Loucy (cell line): ENCODE results near the gene FHAD1.

Source experiments
- H2AFZ ChIP-seq: fragments of 200-600 bp; sonication (generic); 2 replicates; pipeline ENCODE4 v1.6.0; 2016; ENCODE audit warnings: antibody characterized with exemption, mild to moderate bottlenecking, low read length, moderate library complexity
- H3F3A ChIP-seq: fragments of 200-600 bp; 2 replicates; pipeline ENCODE4 v1.6.0; 2016; ENCODE audit warnings: antibody characterized with exemption, low read depth, mild to moderate bottlenecking
- H3K27me3 ChIP-seq: fragments of 200-600 bp; sonication (generic); 2 replicates; pipeline ENCODE4 v1.6.1; 2014; ENCODE audit warnings: low read length, mild to moderate bottlenecking; ENCODE audit not compliant: insufficient read depth, poor library complexity, severe bottlenecking
- H3K36me3 ChIP-seq: fragments of 200-600 bp; sonication (generic); 2 replicates; pipeline ENCODE4 v1.6.1; 2016; ENCODE audit warnings: low read length; ENCODE audit not compliant: insufficient read depth
- H3K4me1 ChIP-seq: fragments of 200-600 bp; sonication (generic); 2 replicates; pipeline ENCODE4 v1.5.1; 2014; ENCODE audit warnings: low read length, mild to moderate bottlenecking; ENCODE audit not compliant: insufficient read depth, poor library complexity, severe bottlenecking
- H3K4me2 ChIP-seq: fragments of 200-600 bp; sonication (generic); 2 replicates; pipeline ENCODE4 v1.6.0; 2014; ENCODE audit warnings: antibody characterized with exemption, low read length, low read depth, mild to moderate bottlenecking; ENCODE audit not compliant: poor library complexity, severe bottlenecking
- H3K4me3 ChIP-seq: fragments of 200-600 bp; sonication (generic); 2 replicates; pipeline ENCODE4 v1.5.1; 2014; ENCODE audit warnings: low read length, mild to moderate bottlenecking, mixed read lengths; ENCODE audit not compliant: poor library complexity, severe bottlenecking
- H3K79me2 ChIP-seq: fragments of 200-600 bp; sonication (generic); 2 replicates; pipeline ENCODE4 v1.6.1; 2014; ENCODE audit warnings: low read length; ENCODE audit not compliant: insufficient read depth
- H3K9ac ChIP-seq: fragments of 200-600 bp; sonication (generic); 2 replicates; pipeline ENCODE4 v1.6.0; 2014; ENCODE audit warnings: mild to moderate bottlenecking, low read depth, low read length, moderate library complexity; ENCODE audit not compliant: poor library complexity, severe bottlenecking
- H3K9me2 ChIP-seq: fragments of 200-600 bp; sonication (generic); replicated peaks from 2 replicates; pipeline ENCODE4 v1.6.1; 2016; ENCODE audit warnings: low read depth, low read length, mixed read lengths
- H3K9me3 ChIP-seq: fragments of 200-600 bp; sonication (generic); 2 replicates; pipeline ENCODE4 v1.6.1; 2014; ENCODE audit warnings: mild to moderate bottlenecking, antibody characterized with exemption, low read length, low read depth; ENCODE audit not compliant: insufficient read depth
- H4K20me1 ChIP-seq: fragments of 200-600 bp; sonication (generic); 2 replicates; pipeline ENCODE4 v1.6.0; 2014; ENCODE audit warnings: antibody characterized with exemption, low read length, mild to moderate bottlenecking; ENCODE audit not compliant: insufficient read depth, poor library complexity, severe bottlenecking
- EZH2phosphoT487 ChIP-seq: fragments of 200-600 bp; IDR thresholded peaks from 2 replicates; pipeline ENCODE4 v1.6.1; 2018; ENCODE audit warnings: antibody characterized with exemption, mild to moderate bottlenecking, moderate library complexity, borderline replicate concordance
- TF ChIP-seq, protein P1 (sequence below): fragments of 200-600 bp; sonication (generic); conservative IDR thresholded peaks from 2 replicates; pipeline ENCODE4 v1.5.1; 2014; ENCODE audit warnings: mild to moderate bottlenecking, antibody characterized with exemption, low read length

FHAD1 gene

DNA sequence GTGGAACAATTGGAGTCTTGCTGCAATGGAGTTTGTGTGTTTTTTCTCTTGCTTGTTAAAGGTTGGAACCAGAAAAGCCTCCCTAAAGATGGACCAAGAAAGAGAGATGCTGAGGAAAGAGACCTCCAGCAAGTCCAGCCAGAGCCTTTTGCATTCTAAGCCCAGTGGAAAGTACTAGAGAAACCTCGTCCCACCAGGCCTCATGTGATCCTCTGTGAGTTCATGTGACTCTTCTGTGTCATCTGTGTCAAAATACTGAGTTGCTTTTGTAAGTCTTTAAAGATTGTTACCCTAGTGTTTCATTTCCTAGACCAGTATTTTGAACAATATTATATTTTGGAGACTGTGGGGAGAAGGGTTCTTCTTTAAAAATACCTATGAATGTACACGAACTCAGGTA, 150.2 kb downstream of the FHAD1 start:
- H3K4me2 ChIP-seq, result no peak overlapping the region
- H3K9ac ChIP-seq, result no peak overlapping the region
- no peaks in the 10 kb centered on the region for H3F3A ChIP-seq
- H3K4me3 ChIP-seq, result no peak overlapping the region
- H3K9me2 ChIP-seq, result no peaks in the 10 kb centered on the region
- no peaks in the 10 kb centered on the region for H4K20me1 ChIP-seq
- H3K9me3 ChIP-seq, result no peaks in the 10 kb centered on the region
- H2AFZ ChIP-seq, result no peak overlapping the region
- H3K79me2 ChIP-seq, result no peaks in the 10 kb centered on the region
- H3K27me3 ChIP-seq, result no peaks in the 10 kb centered on the region
- H3K36me3 ChIP-seq, result no peaks in the 10 kb centered on the region
- TF ChIP-seq EZH2phosphoT487, result no peak
- TF ChIP-seq, protein P1, sequence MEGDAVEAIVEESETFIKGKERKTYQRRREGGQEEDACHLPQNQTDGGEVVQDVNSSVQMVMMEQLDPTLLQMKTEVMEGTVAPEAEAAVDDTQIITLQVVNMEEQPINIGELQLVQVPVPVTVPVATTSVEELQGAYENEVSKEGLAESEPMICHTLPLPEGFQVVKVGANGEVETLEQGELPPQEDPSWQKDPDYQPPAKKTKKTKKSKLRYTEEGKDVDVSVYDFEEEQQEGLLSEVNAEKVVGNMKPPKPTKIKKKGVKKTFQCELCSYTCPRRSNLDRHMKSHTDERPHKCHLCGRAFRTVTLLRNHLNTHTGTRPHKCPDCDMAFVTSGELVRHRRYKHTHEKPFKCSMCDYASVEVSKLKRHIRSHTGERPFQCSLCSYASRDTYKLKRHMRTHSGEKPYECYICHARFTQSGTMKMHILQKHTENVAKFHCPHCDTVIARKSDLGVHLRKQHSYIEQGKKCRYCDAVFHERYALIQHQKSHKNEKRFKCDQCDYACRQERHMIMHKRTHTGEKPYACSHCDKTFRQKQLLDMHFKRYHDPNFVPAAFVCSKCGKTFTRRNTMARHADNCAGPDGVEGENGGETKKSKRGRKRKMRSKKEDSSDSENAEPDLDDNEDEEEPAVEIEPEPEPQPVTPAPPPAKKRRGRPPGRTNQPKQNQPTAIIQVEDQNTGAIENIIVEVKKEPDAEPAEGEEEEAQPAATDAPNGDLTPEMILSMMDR, result no peak
- H3K4me1 ChIP-seq, result no peaks in the 10 kb centered on the region

DNA sequence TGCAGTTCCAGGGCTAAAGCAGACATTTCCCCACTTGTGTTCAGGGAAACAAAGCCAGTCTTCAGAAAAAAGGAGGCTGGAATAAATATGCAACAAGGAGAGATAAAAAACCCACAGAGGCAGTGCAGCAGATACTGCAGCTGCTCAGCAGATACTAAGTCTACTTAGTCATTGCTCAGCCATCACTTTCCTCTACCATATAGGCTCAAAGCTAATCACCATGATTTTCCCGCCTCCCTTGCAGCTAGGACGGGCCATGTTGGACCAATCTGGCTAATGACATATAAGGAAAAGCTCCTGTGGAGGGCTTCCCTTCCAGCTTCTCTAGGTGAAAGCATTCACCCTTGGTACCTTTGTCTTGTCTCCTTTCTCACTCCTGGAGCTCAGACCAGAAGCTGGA, 152.7 kb downstream of the FHAD1 start:
- Histone ChIP-seq H3K36me3 (no peaks in the 10 kb centered on the region), H3K9ac (no peak overlapping the region), H3K79me2 (no peaks in the 10 kb centered on the region), H3K9me3 (no peaks in the 10 kb centered on the region), H3K4me3 (no peak overlapping the region), H3K4me1 (no peaks in the 10 kb centered on the region), H3K27me3 (no peaks in the 10 kb centered on the region), H3K9me2 (no peaks in the 10 kb centered on the region), H3K4me2 (no peak overlapping the region), H3F3A (no peaks in the 10 kb centered on the region), H2AFZ (no peak overlapping the region), H4K20me1 (no peaks in the 10 kb centered on the region)
- TF ChIP-seq, protein P1, result no peak
- TF ChIP-seq EZH2phosphoT487, result no peak

DNA sequence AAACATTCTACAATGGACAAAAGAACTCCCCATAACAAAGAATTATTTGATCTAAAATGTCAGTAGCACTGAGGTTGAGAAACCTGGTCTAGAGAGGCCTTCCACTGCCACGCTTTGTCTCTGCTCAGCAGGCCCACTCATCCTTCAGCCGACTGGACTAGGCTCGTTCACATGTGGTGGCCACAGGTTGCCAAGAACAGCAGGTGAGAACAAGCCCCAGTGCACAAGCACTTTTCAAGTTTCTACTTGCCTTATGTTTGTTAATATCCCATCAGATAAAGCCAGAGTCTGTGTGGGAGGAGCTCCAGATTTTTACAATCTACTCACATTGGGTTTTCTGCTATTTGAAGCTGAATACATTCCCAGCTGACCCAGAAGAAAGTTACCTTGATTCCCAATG, 153.6 kb downstream of the FHAD1 start:
- H2AFZ ChIP-seq, result 0 out of 2 replicates have a peak overlapping the region, but pooled peaks have one; percentile 15
- TF ChIP-seq, protein P1, result no peak
- TF ChIP-seq EZH2phosphoT487, result no peak
- no peak overlapping the region for H3K4me3 ChIP-seq
- H3K9me3 ChIP-seq, result no peaks in the 10 kb centered on the region
- no peaks in the 10 kb centered on the region for H3K27me3 ChIP-seq
- no peak overlapping the region for H3K4me2 ChIP-seq
- no peak overlapping the region for H3K9ac ChIP-seq
- no peaks in the 10 kb centered on the region for H3K79me2 ChIP-seq
- no peaks in the 10 kb centered on the region for H3F3A ChIP-seq
- H3K4me1 ChIP-seq, result no peaks in the 10 kb centered on the region
- H3K9me2 ChIP-seq, result no peaks in the 10 kb centered on the region
- no peaks in the 10 kb centered on the region for H3K36me3 ChIP-seq
- H4K20me1 ChIP-seq, result no peaks in the 10 kb centered on the region
